Endothelial cell of umbilical vein (primary cell): ENCODE results near the gene SNCAIP. TPM values are rescaled to one million over a fixed set of nuclear protein-coding genes. Genes with fewer than 3 reads are reported as not detected.

ENCODE experiments used
- BruUV-seq: library from RNA; stranded (reverse); fragments of 400-500 nt; replicated peaks from 2 replicates; lab custom pipeline; 2021; lab: Mats Ljungman, UMichigan
- CTCF ChIA-PET: fragments of 300-600, 350-600 bp; sonication (Branson Sonifier 250); formaldehyde crosslinking; loops from one replicate; lab custom pipeline; 2021; ENCODE audit warnings: antibody characterized with exemption, inconsistent platforms; lab: Charles Lee
- POLR2A ChIA-PET: fragments of 300-600, 350-600 bp; sonication (Branson Sonifier 250); formaldehyde crosslinking; loops from one replicate; lab custom pipeline; 2021; ENCODE audit warnings: antibody characterized with exemption, inconsistent platforms; lab: Charles Lee
- DNase-seq: peaks from one replicate; pipeline ENCODE4 v3.0.0-alpha.2; 2011; ENCODE audit warnings: low read depth, low spot score
- FAIRE-seq: peaks from 2 replicates; lab custom pipeline; 2011; peaks lifted over from hg19 to GRCh38; lab: Jason Lieb, UNC
- H2AFZ ChIP-seq: 2 replicates; pipeline ENCODE4 v1.6.0; 2012; ENCODE audit warnings: low read depth, low read length, control low read depth, inconsistent platforms
- H3K27ac ChIP-seq: 2 replicates; pipeline ENCODE4 v1.5.1; 2011; ENCODE audit warnings: low read depth, mild to moderate bottlenecking, control low read depth, low read length, moderate library complexity; ENCODE audit not compliant: insufficient read depth
- H3K27me3 ChIP-seq, 2 experiments: 2 replicates each; pipeline versions ENCODE4 v1.6.0 to v1.6.1; 2011; ENCODE audit warnings: low read length in 2 of 2, mixed read lengths in 1 of 2; ENCODE audit not compliant: control insufficient read depth in 2 of 2, insufficient read depth in 2 of 2
- H3K36me3 ChIP-seq, 2 experiments: 2 replicates in 1 of 2; 3 replicates in 1 of 2; pipeline ENCODE4 v1.5.1; 2011; ENCODE audit warnings: low read length in 2 of 2, mild to moderate bottlenecking in 1 of 2, moderate library complexity in 1 of 2; ENCODE audit not compliant: control insufficient read depth in 2 of 2, insufficient read depth in 2 of 2; ENCODE audit errors: extremely low read depth in 1 of 2
- H3K4me1 ChIP-seq: 3 replicates; pipeline ENCODE4 v1.5.1; 2011; ENCODE audit warnings: mild to moderate bottlenecking, low read length; ENCODE audit not compliant: control insufficient read depth, insufficient read depth; ENCODE audit errors: extremely low read depth
- H3K4me2 ChIP-seq: 2 replicates; pipeline ENCODE4 v1.6.1; 2011; ENCODE audit warnings: low read length, control low read depth, mixed read lengths; ENCODE audit not compliant: insufficient read depth
- H3K4me3 ChIP-seq, 3 experiments: fragments of 200-600 bp in 1 of 3; sonication (generic), shearing (Covaris generic) in 1 of 3; replicated peaks in 1 of 3; 2 replicates each; pipeline ENCODE4 v1.5.1; 2011 to 2016; ENCODE audit warnings: control low read depth in 3 of 3, low read length in 3 of 3, mild to moderate bottlenecking in 2 of 3, inconsistent platforms in 1 of 3, low read depth in 1 of 3, moderate library complexity in 1 of 3; ENCODE audit not compliant: insufficient read depth in 1 of 3
- H3K79me2 ChIP-seq: 2 replicates; pipeline ENCODE4 v1.6.0; 2012; ENCODE audit warnings: low read length, inconsistent platforms; ENCODE audit not compliant: control insufficient read depth, insufficient read depth
- H3K9ac ChIP-seq: replicated peaks from 2 replicates; pipeline ENCODE3; 2011; ENCODE audit warnings: low read length, control low read depth; ENCODE audit not compliant: insufficient read depth; ENCODE audit errors: extremely low read depth
- H3K9me1 ChIP-seq: replicated peaks from 3 replicates; pipeline ENCODE4 v1.6.0; 2011; ENCODE audit warnings: mild to moderate bottlenecking, low read length; ENCODE audit not compliant: control insufficient read depth, insufficient read depth; ENCODE audit errors: extremely low read depth
- H3K9me3 ChIP-seq: replicated peaks from 2 replicates; pipeline ENCODE4 v1.5.1; 2012; ENCODE audit warnings: low read length, inconsistent platforms; ENCODE audit not compliant: control insufficient read depth, insufficient read depth
- H4K20me1 ChIP-seq: replicated peaks from 2 replicates; pipeline ENCODE3; 2011; ENCODE audit warnings: mild to moderate bottlenecking, low read length; ENCODE audit not compliant: control insufficient read depth, insufficient read depth; ENCODE audit errors: extremely low read depth
- CTCF ChIP-seq, 2 donors: IDR thresholded peaks; 1 replicate in 1 of 2; 2 replicates in 1 of 2; pipeline ENCODE4 v1.5.1; 2011; ENCODE audit warnings: low read length in 2 of 2, mild to moderate bottlenecking in 2 of 2, moderate library complexity in 2 of 2, control low read depth in 1 of 2, inconsistent platforms in 1 of 2, low read depth in 1 of 2; ENCODE audit not compliant: insufficient read depth in 1 of 2; ENCODE audit errors: extremely low read depth in 1 of 2
- EZH2 ChIP-seq: IDR thresholded peaks from 2 replicates; pipeline ENCODE4 v1.6.1; 2012; ENCODE audit warnings: borderline replicate concordance, low read depth, mild to moderate bottlenecking, moderate library complexity, low read length, inconsistent platforms; ENCODE audit not compliant: severe bottlenecking
- FOS ChIP-seq: IDR thresholded peaks from 2 replicates; pipeline ENCODE4 v1.6.1; 2011; ENCODE audit warnings: mild to moderate bottlenecking, low read length, moderate library complexity, borderline replicate concordance; ENCODE audit not compliant: insufficient read depth
- GATA2 ChIP-seq: IDR thresholded peaks from 2 replicates; pipeline ENCODE4 v1.7.0; 2011; ENCODE audit warnings: low read depth, mild to moderate bottlenecking, moderate library complexity, mixed read lengths, low read length; ENCODE audit not compliant: insufficient read length, insufficient read depth
- JUN ChIP-seq: IDR thresholded peaks from 2 replicates; pipeline ENCODE4 v1.6.1; 2011; ENCODE audit warnings: borderline replicate concordance, low read depth; ENCODE audit not compliant: insufficient read length, insufficient read depth
- MAX ChIP-seq: IDR thresholded peaks from 2 replicates; pipeline ENCODE4 v1.6.1; 2011; ENCODE audit not compliant: insufficient read depth, insufficient read length
- MYC ChIP-seq: IDR thresholded peaks from one replicate; pipeline ENCODE4 v1.6.1; 2011; ENCODE audit warnings: mild to moderate bottlenecking, low read depth, low read length
- POLR2A ChIP-seq: IDR thresholded peaks from 2 replicates; pipeline ENCODE4 v1.6.1; 2012; ENCODE audit warnings: low read depth, mild to moderate bottlenecking, control low read depth, low read length
- POLR2AphosphoS5 ChIP-seq: IDR thresholded peaks from 2 replicates; pipeline ENCODE4 v1.6.1; 2012; ENCODE audit warnings: low read depth, mild to moderate bottlenecking, control low read depth, low read length, moderate library complexity; ENCODE audit not compliant: insufficient read depth
- dilution Hi-C: fragments of 300-500 bp; cut with MboI; formaldehyde crosslinking; loops from one replicate; pipeline ENCODE4 v1.15.0; 2019; ENCODE audit warnings: low sequenced_read_pairs; ENCODE audit not compliant: extremely low pct_ligation_motif_present
- intact Hi-C: fragments of 100-400 bp; cut with micrococcal nuclease; formaldehyde crosslinking; loops from one replicate; pipeline ENCODE4 v1.10.0; 2022
- polyA plus RNA-seq, 4 experiments: library from polyadenylated mRNA; depleted of rRNA in 3 of 4; stranded (reverse) in 3 of 4; unstranded in 1 of 4; fragments of >200 nt; gene quantifications; 2 replicates each; pipeline versions ENCODE4 v1.2.1 to v1.2.3, GENCODE V29; 2011 to 2012; ENCODE audit warnings: missing spikeins in 1 of 4
- total RNA-seq: library from RNA; stranded (reverse); gene quantifications from 2 replicates; pipeline ENCODE4 v1.2.3, GENCODE V29; 2021

Gene SNCAIP
- total and polyA plus RNA-seq, 2 donors (not counting 3 experiments of a cell fraction or from before 2014, with no cell fraction given) = 13.1 to 42.0 TPM

GRCh38 chr5:122339591-122339990, 27.6 kb downstream of the SNCAIP start:
- dilution Hi-C loops = no loop called here
- BruUV-seq = no TSS peak
- Histone ChIP-seq H4K20me1 (no peaks in the 10 kb centered on the region), H3K9ac (no peak overlapping the region), H3K4me2 (no peak overlapping the region), H3K4me3 (no peak overlapping the region), H2AFZ (no peak overlapping the region), H3K27ac (no peak overlapping the region), H3K36me3 (no peaks in the 10 kb centered on the region), H3K9me1 (no peaks in the 10 kb centered on the region), H3K79me2 (no peaks in the 10 kb centered on the region), H3K9me3 (no peaks in the 10 kb centered on the region), H3K27me3 (no peaks in the 10 kb centered on the region), H3K4me1 (no peaks in the 10 kb centered on the region)
- FAIRE-seq = no peak
- DNase-seq = no peak
- ChIA-PET CTCF (no interaction called here), POLR2A (no interaction called here)
- no peak for TF ChIP-seq POLR2A
- TF ChIP-seq MAX = no peak
- no peak for TF ChIP-seq MYC
- TF ChIP-seq POLR2AphosphoS5 = no peak
- no peak for TF ChIP-seq FOS
- no peak for TF ChIP-seq CTCF (IDR thresholded peaks at IDR 0.05; ENCODE audit: extremely low read depth in 1 of 2, insufficient read depth in 1 of 2, low read depth in 1 of 2, low read length in 2 of 2)
- TF ChIP-seq JUN = no peak
- no peak for TF ChIP-seq GATA2
- TF ChIP-seq EZH2 = no peak
- intact Hi-C loops = no loop called here
